Measurements from ENCODE around the gene CEP85L.

Gene CEP85L

DNA sequence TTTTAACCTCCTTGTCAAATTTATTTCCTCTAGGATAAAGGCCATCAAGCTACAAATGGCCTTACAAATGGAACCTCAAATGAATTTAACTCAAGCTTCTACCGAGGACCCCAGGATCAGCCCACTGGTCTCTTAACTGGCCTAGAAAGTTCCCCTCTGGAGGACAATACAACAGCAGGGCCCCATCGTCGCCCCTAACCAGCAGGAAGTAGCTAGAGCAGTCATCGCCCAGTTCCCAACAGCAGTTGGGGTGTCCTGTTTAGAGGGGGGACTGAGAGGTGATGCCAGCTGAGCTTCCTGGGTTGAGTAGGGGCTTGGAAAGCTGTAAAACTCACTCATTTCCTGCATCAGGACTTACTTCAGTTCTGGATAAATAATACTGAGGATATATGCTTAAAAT lies 25.6 kb downstream of the CEP85L start:
- Histone ChIP-seq H3K4me1 (ENCODE audit: control insufficient read depth, insufficient read depth, low read length, poor library complexity, severe bottlenecking) (no peaks in the 10 kb centered on the region), H3K36me3 (ENCODE audit: control insufficient read depth, insufficient read depth, low read length) (peaks cover 2% of the 10 kb centered on the region), H3K27ac (ENCODE audit: insufficient read depth, low read length, poor library complexity, severe bottlenecking) (no peak overlapping the region), H3K9me3 (ENCODE audit: control insufficient read depth, low read length) (no peaks in the 10 kb centered on the region), H3K4me3 (ENCODE audit: insufficient read depth, low read depth, low read length, poor library complexity, severe bottlenecking) (no peak overlapping the region), H3K27me3 (replicated peaks; ENCODE audit: control insufficient read depth, insufficient read depth, low read length, poor library complexity, severe bottlenecking) (no peaks in the 10 kb centered on the region)
- no peak for DNase-seq

DNA sequence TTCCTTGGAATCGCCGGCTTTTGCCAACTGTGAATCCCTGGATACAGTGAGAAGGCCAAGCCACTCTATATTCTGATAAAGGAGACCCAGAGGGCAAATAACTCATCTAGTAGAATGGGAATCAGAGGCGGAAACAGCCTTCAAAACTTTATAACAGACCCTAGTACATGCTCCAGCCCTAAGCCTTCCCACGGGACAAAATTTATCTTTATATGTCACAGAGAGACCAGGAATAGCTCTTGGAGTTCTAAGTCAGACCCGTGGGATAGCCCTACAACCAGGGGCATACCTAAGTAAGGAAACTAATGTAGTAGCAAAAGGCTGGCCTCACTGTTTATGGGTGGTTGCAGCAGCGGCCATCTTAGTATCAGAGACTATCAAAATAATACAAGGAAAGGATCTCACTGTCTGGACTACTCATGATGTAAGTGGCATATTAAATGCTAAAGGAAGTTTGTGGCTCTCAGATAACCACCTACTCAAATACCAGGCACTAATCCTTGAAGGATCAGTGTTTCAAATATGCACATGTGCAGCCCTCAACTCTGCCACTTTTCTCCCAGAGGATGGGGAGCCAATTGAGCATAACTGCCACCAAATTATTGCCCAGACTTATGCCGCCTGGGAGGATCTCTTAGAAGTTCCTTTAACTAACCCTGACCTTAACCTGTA lies 29.5 kb downstream of the CEP85L start:
- Histone ChIP-seq H3K36me3 (ENCODE audit: control insufficient read depth, insufficient read depth, low read length) (no peaks in the 10 kb centered on the region), H3K27me3 (replicated peaks; ENCODE audit: control insufficient read depth, insufficient read depth, low read length, poor library complexity, severe bottlenecking) (no peaks in the 10 kb centered on the region), H3K27ac (ENCODE audit: insufficient read depth, low read length, poor library complexity, severe bottlenecking) (no peak overlapping the region), H3K9me3 (ENCODE audit: control insufficient read depth, low read length) (no peaks in the 10 kb centered on the region), H3K4me3 (ENCODE audit: insufficient read depth, low read depth, low read length, poor library complexity, severe bottlenecking) (no peak overlapping the region), H3K4me1 (ENCODE audit: control insufficient read depth, insufficient read depth, low read length, poor library complexity, severe bottlenecking) (peaks cover 4% of the 10 kb centered on the region)
- no peak for DNase-seq

DNA sequence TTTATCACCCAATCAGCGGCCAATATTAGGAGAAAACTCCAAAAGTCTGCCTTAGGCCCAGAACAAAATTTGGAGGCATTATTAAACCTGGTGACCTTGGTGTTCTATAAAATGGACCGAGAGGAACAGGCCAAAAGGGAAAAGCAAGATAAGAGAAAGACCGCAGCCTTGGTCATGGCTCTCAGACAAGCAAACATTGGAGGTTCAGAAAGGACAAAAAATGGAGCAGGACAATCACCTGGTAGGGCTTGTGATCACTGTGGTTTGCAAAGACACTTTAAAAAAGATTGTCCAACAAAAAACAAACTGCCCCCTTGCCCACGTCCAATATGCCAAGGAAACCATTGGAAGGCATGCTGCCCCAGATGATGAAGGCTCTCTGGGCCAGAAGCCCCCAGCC lies 31.2 kb downstream of the CEP85L start:
- H3K36me3 ChIP-seq (ENCODE audit: control insufficient read depth, insufficient read depth, low read length): no peaks in the 10 kb centered on the region

DNA sequence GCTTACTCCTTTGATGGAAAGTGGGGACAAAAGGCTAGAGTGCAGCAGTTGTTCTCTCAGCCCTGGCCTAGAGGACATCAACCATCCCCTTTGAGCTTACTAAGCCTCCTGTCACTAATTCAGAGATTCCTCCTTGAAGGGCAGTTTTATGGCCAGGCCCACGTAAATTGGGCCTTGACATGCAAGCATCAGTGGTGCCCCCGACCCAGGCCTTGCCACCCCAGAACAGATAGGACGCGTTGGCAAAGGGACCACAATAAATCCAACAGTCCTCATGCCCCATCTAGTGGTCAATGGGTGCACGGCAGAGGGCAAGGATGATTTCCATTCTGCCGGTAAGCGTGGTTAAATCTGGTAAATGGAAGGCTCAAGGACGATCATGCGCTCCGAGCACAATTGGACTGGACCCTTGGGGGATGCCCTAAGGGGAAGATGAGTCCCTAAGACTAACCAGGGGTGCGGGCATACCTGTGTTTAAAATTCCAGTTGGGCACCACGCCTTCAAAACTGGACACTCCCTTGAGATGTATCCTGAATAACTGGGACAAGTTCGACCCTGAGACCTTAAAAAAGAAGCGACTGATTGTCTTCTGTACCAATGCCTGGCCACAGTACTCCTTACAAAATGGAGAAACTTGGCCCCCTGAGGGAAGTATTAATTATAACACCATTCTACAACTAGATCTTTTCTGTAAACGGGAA lies 32.6 kb downstream of the CEP85L start:
- Histone ChIP-seq H3K27me3 (replicated peaks; ENCODE audit: control insufficient read depth, insufficient read depth, low read length, poor library complexity, severe bottlenecking) (no peaks in the 10 kb centered on the region), H3K36me3 (ENCODE audit: control insufficient read depth, insufficient read depth, low read length) (no peaks in the 10 kb centered on the region), H3K4me1 (ENCODE audit: control insufficient read depth, insufficient read depth, low read length, poor library complexity, severe bottlenecking) (peaks cover 4% of the 10 kb centered on the region), H3K27ac (ENCODE audit: insufficient read depth, low read length, poor library complexity, severe bottlenecking) (no peak overlapping the region), H3K9me3 (ENCODE audit: control insufficient read depth, low read length) (no peaks in the 10 kb centered on the region), H3K4me3 (ENCODE audit: insufficient read depth, low read depth, low read length, poor library complexity, severe bottlenecking) (no peak overlapping the region)
- peak; percentile 31 to 40 (median 35) for DNase-seq

More for the DNA sequence above, 31.2 kb downstream of the CEP85L start:
- H3K27ac ChIP-seq (ENCODE audit: insufficient read depth, low read length, poor library complexity, severe bottlenecking): no peak overlapping the region
- no peak overlapping the region for H3K4me3 ChIP-seq (ENCODE audit: insufficient read depth, low read depth, low read length, poor library complexity, severe bottlenecking)
- H3K4me1 ChIP-seq (ENCODE audit: control insufficient read depth, insufficient read depth, low read length, poor library complexity, severe bottlenecking): peaks cover 4% of the 10 kb centered on the region
- H3K27me3 ChIP-seq (replicated peaks; ENCODE audit: control insufficient read depth, insufficient read depth, low read length, poor library complexity, severe bottlenecking): no peaks in the 10 kb centered on the region
- no peaks in the 10 kb centered on the region for H3K9me3 ChIP-seq (ENCODE audit: control insufficient read depth, low read length)
- DNase-seq: no peak

DNA sequence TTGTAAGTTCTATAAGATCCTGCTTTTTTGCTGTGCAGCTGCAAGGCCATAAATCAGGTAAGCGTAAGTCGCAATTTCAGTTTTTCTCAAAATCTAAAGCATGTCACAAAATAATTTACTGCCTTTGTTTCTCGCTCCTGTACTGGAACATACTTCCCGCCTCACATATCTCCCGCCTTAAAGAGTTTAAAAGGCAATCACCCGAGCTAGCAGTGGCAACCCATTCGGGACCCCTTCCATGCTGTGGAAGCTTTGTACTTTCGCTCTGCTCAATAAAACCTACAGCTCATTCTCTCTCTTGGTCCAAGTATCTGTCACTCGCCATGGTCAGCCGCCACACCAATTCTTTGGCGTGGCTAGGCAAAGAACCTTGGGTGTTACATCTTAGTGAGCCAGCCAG lies 34.0 kb downstream of the CEP85L start:
- Histone ChIP-seq H3K36me3 (ENCODE audit: control insufficient read depth, insufficient read depth, low read length) (no peaks in the 10 kb centered on the region), H3K4me1 (ENCODE audit: control insufficient read depth, insufficient read depth, low read length, poor library complexity, severe bottlenecking) (peaks cover 4% of the 10 kb centered on the region), H3K9me3 (ENCODE audit: control insufficient read depth, low read length) (no peaks in the 10 kb centered on the region), H3K27me3 (replicated peaks; ENCODE audit: control insufficient read depth, insufficient read depth, low read length, poor library complexity, severe bottlenecking) (no peaks in the 10 kb centered on the region), H3K4me3 (ENCODE audit: insufficient read depth, low read depth, low read length, poor library complexity, severe bottlenecking) (no peak overlapping the region), H3K27ac (ENCODE audit: insufficient read depth, low read length, poor library complexity, severe bottlenecking) (no peak overlapping the region)
- DNase-seq: no peak

DNA sequence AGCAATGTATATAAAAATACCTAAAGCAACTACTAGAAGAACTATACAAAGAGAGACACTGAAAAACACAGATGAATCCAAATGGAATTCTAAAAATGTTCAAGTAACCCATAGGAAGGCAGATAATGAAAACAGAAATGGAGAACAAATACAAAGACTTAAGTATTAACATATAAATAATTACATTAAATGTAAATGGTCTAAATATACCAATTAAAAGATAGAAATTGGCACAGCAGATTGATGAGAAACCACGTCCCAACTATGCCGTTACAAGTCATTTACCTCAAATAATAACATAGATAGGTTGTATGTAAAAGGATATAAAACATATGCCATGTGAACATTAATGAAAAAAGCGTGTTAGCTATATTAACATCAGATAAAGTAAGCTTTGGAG lies 40.1 kb downstream of the CEP85L start:
- Histone ChIP-seq H3K9me3 (ENCODE audit: control insufficient read depth, low read length) (no peaks in the 10 kb centered on the region), H3K4me3 (ENCODE audit: insufficient read depth, low read depth, low read length, poor library complexity, severe bottlenecking) (no peak overlapping the region), H3K27me3 (replicated peaks; ENCODE audit: control insufficient read depth, insufficient read depth, low read length, poor library complexity, severe bottlenecking) (no peaks in the 10 kb centered on the region), H3K36me3 (ENCODE audit: control insufficient read depth, insufficient read depth, low read length) (no peaks in the 10 kb centered on the region), H3K27ac (ENCODE audit: insufficient read depth, low read length, poor library complexity, severe bottlenecking) (no peak overlapping the region), H3K4me1 (ENCODE audit: control insufficient read depth, insufficient read depth, low read length, poor library complexity, severe bottlenecking) (no peaks in the 10 kb centered on the region)
- no peak for DNase-seq

DNA sequence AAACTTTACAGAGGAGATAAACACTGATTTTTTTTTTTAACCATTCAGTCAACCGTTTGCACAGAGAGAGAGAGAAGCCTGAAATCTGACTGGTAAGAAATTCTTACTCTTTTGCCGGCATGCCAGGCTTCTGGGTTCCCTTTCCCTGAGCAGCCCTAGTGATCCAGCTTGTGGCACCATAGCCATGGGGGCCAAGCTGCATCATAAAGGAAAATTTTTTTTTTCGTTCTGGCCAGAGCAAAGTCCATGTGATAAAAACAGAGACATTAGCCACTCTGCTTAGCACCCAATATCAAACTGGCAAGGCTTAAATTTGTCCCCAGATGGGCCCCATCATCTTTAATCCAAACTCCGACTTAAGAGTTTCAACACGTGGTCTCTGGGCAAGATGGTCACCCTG lies 44.5 kb downstream of the CEP85L start:
- no peak overlapping the region for H3K4me3 ChIP-seq (ENCODE audit: insufficient read depth, low read depth, low read length, poor library complexity, severe bottlenecking)
- H3K36me3 ChIP-seq (ENCODE audit: control insufficient read depth, insufficient read depth, low read length): no peaks in the 10 kb centered on the region
- H3K9me3 ChIP-seq (ENCODE audit: control insufficient read depth, low read length): no peaks in the 10 kb centered on the region
- no peaks in the 10 kb centered on the region for H3K4me1 ChIP-seq (ENCODE audit: control insufficient read depth, insufficient read depth, low read length, poor library complexity, severe bottlenecking)
- no peak for DNase-seq
- no peaks in the 10 kb centered on the region for H3K27me3 ChIP-seq (replicated peaks; ENCODE audit: control insufficient read depth, insufficient read depth, low read length, poor library complexity, severe bottlenecking)
- H3K27ac ChIP-seq (ENCODE audit: insufficient read depth, low read length, poor library complexity, severe bottlenecking): no peak overlapping the region

DNA sequence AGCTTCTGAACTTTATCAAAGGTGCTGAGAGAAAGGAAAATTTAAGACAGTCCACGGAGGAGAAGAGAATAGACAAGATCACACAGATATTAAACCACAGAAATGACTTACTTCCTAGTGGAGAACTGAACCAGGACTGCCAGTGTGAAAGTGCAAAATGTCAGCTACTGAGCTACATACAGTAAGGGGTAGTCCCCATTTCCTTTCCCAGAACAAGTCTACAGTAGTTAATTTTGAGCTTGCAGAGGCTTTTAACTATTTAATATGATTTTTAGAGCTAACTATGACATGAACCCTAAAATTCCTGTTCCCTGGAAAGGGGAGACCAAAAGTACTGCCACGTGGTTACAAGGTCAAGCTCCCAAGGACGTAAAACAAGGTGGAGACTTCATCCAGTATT lies 45.1 kb downstream of the CEP85L start:
- H3K9me3 ChIP-seq (ENCODE audit: control insufficient read depth, low read length): no peaks in the 10 kb centered on the region
- H3K27ac ChIP-seq (ENCODE audit: insufficient read depth, low read length, poor library complexity, severe bottlenecking): no peak overlapping the region
- DNase-seq: no peak
- no peaks in the 10 kb centered on the region for H3K4me1 ChIP-seq (ENCODE audit: control insufficient read depth, insufficient read depth, low read length, poor library complexity, severe bottlenecking)
- no peak overlapping the region for H3K4me3 ChIP-seq (ENCODE audit: insufficient read depth, low read depth, low read length, poor library complexity, severe bottlenecking)
- H3K27me3 ChIP-seq (replicated peaks; ENCODE audit: control insufficient read depth, insufficient read depth, low read length, poor library complexity, severe bottlenecking): no peaks in the 10 kb centered on the region
- H3K36me3 ChIP-seq (ENCODE audit: control insufficient read depth, insufficient read depth, low read length): no peaks in the 10 kb centered on the region

DNA sequence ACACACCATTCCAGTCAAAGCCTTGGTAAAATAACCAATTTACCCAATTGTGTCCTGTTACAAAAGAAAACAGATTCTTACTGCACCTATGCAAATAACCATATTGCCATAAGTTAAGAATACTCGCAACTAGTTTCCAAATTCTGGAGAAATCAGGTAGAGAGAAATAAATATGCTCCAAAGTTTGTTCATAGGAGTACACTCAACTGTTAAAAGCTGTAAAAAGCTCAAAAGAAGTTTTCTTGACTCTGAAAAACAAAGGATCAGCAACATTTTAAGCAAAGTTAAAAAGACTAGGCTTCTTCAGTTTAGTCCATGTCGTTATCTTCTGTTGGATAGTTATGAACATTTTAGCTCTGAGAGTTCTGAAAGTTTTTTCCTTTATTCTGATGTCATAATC lies 48.0 kb downstream of the CEP85L start:
- Histone ChIP-seq H3K4me3 (ENCODE audit: insufficient read depth, low read depth, low read length, poor library complexity, severe bottlenecking) (no peak overlapping the region), H3K27me3 (replicated peaks; ENCODE audit: control insufficient read depth, insufficient read depth, low read length, poor library complexity, severe bottlenecking) (no peaks in the 10 kb centered on the region), H3K4me1 (ENCODE audit: control insufficient read depth, insufficient read depth, low read length, poor library complexity, severe bottlenecking) (no peaks in the 10 kb centered on the region), H3K27ac (ENCODE audit: insufficient read depth, low read length, poor library complexity, severe bottlenecking) (no peak overlapping the region), H3K9me3 (ENCODE audit: control insufficient read depth, low read length) (no peaks in the 10 kb centered on the region), H3K36me3 (ENCODE audit: control insufficient read depth, insufficient read depth, low read length) (no peaks in the 10 kb centered on the region)
- DNase-seq: no peak

DNA sequence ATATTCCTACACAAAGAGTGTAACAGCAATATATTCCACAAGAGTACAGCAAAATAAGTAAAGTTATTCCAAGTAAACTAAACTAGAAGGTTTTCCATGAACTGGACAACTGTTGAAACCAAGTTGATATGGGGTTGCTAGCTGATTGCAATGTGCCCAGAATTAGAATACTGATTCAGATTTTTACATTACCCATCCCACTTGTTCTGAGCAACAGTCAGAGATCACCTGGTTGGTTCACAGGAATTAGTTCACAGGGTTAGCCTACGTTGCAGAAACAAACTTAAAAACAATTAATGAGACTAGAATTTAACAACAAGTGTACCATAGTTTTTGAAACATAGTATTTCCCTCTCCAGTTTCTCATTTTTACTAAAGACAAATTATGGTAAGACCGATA lies 49.1 kb downstream of the CEP85L start:
- no peaks in the 10 kb centered on the region for H3K27me3 ChIP-seq (replicated peaks; ENCODE audit: control insufficient read depth, insufficient read depth, low read length, poor library complexity, severe bottlenecking)
- no peaks in the 10 kb centered on the region for H3K36me3 ChIP-seq (ENCODE audit: control insufficient read depth, insufficient read depth, low read length)
- no peak for DNase-seq
- no peak overlapping the region for H3K27ac ChIP-seq (ENCODE audit: insufficient read depth, low read length, poor library complexity, severe bottlenecking)
- no peaks in the 10 kb centered on the region for H3K9me3 ChIP-seq (ENCODE audit: control insufficient read depth, low read length)
- no peak overlapping the region for H3K4me3 ChIP-seq (ENCODE audit: insufficient read depth, low read depth, low read length, poor library complexity, severe bottlenecking)
- H3K4me1 ChIP-seq (ENCODE audit: control insufficient read depth, insufficient read depth, low read length, poor library complexity, severe bottlenecking): no peaks in the 10 kb centered on the region
